GM19438 (cell line): ENCODE data around the gene ABHD11.
A peak's percentile ranks its signal among the peaks of the same experiment; 100 is the strongest.
"Not testable (repeated sequence)": the region's sequence is repeated elsewhere in the genome, so short reads cannot be mapped to it uniquely, and the experiment has no call there.

Source experiments
- ATAC-seq: cut with Tn5 transposase; IDR thresholded peaks from one replicate; pipeline ENCODE4 v1.9.1; 2021; ENCODE audit warnings: low read depth; ENCODE audit not compliant: unreplicated experiment

The ABHD11 gene

DNA sequence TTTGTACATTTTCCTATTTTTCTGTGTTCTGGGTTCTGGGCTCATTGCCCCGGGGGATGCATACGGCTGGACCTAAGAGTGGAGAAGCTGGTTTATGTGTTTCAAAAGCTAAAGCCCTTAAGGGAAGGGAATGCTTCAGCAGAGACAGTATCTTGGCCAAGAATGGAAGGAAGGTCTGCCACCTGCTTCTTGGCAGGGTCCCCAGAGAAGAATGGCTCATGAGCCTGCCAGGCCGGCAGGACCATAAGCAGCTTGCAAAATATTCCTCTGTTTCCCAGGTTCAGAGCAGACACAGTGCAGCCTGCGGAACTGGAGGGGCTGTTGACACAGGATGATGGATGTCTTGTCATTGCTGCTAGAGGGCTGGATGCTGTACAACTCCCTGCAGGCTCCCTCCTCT lies 7.8 kb upstream of the ABHD11 start:
- no peak for ATAC-seq

- no peak for ATAC-seq
Observed at GRCh38 chr7:73742753-73743641, 4.4 kb upstream of the ABHD11 start.

DNA sequence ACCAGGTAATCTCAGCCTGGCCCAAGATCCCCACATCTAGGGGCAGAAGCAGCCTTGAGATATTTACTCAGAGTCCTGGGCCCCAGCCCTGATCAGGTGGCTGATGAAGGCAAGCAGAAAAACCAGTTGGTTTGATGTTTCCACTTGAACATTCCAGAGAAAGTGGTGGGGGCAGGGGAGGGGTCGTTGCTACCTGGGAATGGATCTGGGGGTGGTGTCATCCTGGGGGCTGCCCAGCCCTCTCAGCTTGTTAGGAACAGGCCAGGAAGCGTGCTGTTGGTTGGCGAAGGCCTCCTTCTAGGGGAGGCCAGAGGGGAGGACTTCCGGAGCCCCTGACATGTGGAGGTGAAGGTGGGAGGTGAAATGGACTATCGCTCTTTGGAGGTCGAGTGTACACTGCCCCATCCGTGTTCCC lies 3.7 kb upstream of the ABHD11 start:
- no peak for ATAC-seq

- ATAC-seq, result no peak
Observed at GRCh38 chr7:73741600-73741999, 3.0 kb upstream of the ABHD11 start.

- ATAC-seq, result no peak
Observed at GRCh38 chr7:73740771-73741170, 2.2 kb upstream of the ABHD11 start.

- ATAC-seq, result no peak
Observed at GRCh38 chr7:73740212-73740611, 1.6 kb upstream of the ABHD11 start.

- ATAC-seq, result no peak
Observed at GRCh38 chr7:73739387-73739767, 775 bp upstream of the ABHD11 start.

DNA sequence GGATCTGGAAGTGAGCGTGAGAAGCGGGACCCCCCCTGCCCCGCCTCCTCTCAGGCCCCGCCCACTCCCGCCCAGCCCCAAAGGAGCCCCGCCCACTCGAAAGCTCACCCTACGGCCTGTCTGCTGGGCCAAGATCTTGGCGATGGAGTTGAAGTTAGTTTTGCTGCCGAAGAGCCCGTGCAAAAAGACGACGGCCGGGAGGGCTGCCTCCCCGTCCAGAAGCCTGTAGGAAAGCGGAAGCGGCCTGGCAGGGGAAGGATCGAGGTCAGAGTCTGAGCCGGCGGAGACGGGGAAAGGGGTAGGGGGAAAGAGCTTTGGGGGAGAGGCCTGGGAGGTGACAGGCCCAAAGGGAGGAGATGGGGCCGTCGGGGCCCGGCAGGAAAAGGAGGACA lies 386 bp downstream of the ABHD11 start:
- ATAC-seq, result peak; percentile 17

GRCh38 chr7:73737491-73738219 lies 947 bp downstream of the ABHD11 start:
- ATAC-seq, result no peak

GRCh38 chr7:73736885-73737284 lies 1.7 kb downstream of the ABHD11 start:
- no peak for ATAC-seq

DNA sequence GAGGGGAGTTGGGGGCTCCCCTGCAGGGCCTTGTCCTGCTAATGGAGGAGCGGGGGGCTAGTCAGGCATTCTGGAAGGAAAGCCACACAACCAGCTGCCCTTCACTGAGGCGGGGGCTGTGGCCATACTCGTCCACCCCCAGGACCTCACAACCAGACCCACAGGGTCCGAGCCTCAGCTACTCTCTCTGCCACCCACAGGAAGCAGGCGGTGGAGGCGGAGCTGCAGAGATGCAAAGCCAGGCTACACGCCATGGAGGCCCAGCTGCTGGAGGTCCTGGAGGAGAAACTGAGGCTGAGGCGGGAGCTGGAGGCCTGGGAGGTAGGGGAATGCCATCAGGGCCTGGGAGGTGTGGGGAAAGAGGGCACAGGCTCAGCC lies 3.1 kb downstream of the ABHD11 start:
- ATAC-seq, result no peak

DNA sequence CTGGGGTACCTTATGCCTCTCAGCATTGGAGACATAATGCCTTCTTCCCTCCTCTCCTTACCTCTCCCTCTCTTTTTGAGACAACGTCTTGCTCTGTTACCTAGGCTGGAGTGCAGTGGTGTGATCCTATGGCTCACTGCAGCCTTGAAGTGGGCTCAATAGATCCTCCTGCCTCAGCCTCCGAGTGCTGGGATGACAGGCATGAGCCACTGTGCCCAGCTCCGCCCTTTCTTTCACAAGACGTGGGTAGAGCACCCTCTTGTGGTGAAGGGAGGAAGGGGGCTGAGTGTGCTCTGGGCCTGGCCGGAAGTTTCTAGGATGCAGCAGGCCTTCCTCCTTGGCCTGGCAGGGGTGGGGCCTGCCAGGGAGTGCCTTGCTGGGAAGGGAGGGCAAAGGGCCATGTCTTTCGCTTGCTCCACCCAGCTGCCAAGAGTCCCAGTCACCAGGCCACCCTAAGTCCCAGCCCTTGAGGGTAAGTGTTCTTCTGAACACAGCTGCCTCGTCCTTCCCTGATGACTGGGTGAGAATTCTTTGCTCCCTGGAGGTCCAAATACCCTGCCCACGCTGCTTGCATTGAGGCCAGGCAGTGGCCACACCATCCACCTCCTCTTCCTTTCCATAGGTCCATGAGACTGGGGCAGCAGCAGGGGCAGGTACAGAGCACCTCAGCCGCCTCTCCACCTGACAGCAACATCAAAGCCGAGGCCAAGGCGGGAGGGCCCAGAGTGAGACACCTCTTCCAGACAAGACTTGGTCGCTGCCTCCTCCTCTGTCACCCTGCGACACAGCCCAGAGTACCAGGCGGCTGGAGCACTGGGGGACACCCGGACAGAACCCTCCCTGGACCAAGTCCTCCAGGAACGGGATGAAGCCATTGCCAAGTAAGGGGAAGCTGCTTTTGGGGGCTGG lies 3.7 kb downstream of the ABHD11 start:
- no peak for ATAC-seq

DNA sequence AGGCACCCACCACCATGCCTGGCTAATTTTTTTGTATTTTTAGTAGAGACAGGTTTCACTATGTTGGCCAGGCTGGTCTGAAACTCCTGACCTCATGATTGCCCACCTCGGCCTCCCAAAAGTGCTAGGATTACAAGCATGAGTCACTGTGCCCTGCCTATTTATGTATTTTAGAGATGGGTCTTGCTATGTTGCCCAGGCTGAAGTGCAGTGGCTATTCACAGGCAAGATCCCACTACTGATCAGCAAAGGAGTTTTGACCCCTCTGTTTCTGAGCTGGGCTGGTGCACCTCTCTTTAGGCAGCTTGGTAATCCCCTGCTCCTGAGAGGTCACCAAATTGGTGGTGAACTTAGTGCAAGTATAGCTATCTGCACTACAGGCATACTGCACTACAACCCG lies 6.2 kb downstream of the ABHD11 start:
- no peak for ATAC-seq

DNA sequence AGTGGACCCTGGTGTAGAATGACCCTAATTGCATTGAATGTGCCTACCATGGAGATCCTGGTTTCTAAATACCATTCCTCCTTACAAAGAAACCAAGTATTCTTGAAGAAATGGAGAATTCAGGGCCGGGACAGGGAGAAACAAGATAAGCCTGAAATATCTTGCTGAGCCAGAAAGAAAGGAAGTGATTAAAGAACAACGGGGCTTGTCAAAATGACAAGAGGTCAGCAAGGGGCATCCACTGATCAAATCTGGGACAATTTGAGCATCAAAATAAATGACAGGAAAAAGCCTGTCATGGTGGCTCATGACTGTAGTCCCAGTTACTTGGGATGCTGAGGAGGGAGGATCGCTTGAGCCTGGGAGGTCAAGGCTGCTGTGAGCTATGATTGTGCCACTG lies 8.1 kb downstream of the ABHD11 start:
- ATAC-seq, result no peak

DNA sequence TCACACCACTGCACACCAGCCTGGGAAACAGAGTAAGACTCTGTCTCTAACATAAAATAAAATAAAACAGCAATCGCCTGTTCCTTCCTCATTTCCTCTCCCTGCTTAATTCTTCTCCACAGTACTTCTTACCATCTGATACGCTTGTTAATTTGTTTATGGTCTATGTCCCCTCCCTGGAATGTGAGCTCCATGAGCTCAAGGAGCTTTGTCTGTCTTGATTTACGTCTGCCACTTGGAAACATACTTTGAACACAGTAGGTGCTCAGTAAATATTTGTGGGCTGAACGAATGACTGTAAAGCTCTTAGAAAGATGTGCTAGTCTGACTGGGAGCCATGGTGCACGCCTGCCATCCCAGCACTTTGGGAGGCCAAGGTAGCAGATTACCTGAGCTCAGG lies 10.1 kb downstream of the ABHD11 start:
- no peak for ATAC-seq

- ATAC-seq, result no peak
Observed at GRCh38 chr7:73727952-73728351, 10.7 kb downstream of the ABHD11 start.

- ATAC-seq, result no peak
Observed at GRCh38 chr7:73726083-73726466, 12.5 kb downstream of the ABHD11 start.

GRCh38 chr7:73723813-73724212 lies 14.8 kb downstream of the ABHD11 start:
- ATAC-seq, result no peak

DNA sequence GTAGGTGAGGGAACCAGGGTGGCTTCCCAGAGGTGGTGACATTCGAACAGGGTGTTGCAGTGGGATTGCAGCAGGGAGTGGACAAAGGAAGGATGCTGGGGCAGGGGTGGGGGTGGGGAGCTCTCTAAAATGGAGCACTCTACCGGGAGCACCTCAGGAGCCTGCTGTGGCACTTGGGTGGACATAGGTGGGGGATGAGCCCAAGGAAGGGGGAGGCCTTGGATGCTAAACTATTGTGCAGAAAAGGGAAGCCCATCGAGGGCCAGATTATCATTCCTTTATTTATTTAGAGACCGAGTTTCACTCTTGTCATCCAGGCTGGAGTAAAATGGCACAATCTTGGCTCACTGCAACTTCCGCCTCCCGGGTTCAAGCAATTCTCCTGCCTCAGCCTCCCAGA lies 15.8 kb downstream of the ABHD11 start:
- no peak for ATAC-seq

DNA sequence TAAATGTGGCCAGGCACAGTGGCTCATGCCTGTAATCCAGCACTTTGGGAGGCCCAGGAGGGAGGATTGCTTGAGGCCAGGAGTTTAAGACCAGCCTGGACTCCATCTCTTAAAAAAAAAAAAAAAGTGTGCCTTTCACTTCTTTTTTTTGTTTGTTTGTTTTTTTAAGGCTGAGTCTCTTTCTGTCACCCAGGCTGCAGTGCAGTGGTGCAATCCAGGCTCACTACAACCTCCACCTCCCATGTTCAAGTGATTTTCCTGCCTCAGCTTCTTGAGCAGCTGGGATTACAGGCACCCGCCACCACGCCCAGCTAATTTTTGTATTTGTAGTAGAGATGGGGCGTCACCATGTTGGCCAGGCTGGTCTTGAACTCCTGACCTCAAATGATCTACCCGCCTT lies 16.4 kb downstream of the ABHD11 start:
- not testable (repeated sequence) for ATAC-seq

- ATAC-seq, result no peak
Observed at GRCh38 chr7:73721377-73721817, 17.2 kb downstream of the ABHD11 start.
